ENCODE measurements around the gene TSC22D3. TPM values are rescaled to one million over a fixed set of nuclear protein-coding genes. Genes with fewer than 3 reads are reported as not detected.

Gene TSC22D3
- total RNA-seq, 6 experiments from 2014 or later, result 11.0 to 17.8 (median 12.2) TPM

DNA sequence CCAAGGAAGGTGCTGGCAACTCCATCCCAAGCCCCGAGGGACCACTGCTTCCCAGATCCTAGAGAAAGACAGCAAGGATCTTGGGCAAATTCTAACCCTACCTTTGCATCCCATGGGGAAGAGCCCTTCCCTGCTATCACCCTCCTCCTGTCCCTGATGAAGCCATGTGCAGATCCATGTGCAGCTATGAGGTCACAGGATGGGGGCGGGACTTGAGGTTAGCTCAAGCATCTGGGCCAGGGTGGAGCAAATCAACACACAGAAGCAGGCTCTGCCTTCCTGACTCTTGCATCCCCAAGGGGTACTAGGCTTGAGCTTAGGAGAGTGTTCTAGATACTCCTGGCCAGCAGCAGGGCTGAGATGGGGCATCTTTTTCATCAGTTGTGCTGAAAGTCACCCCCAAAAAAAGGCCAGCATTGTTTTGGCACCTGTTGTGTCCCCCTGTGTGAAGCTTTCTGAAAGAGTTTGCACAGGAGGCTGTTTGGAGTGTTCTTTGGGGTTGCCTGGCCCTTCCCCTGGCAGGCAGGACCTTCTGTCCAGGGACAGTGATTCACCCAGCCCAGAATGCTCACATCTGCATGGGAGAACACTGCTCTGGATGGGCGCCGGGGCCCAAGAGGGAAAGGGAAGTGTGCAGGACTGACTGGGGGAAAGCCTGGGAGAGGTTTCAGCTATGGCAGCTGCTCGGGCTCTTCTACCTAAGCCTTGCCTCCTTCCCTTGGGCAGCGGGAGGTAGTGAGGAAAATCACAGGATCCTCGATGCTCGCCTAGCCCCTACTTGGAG is 96.4 kb downstream of the TSC22D3 start:
- Mint-ChIP-seq H3K27me3 (ENCODE audit: insufficient read depth) (peaks cover 10% of the 10 kb centered on the region), H3K27ac (no peak overlapping the region), H3K4me1 (ENCODE audit: low read depth) (peaks cover 29% of the 10 kb centered on the region), H3K4me3 (no peak overlapping the region), H3K36me3 (ENCODE audit: low read depth) (no peaks in the 10 kb centered on the region), H3K9me3 (no peaks in the 10 kb centered on the region; the same call in 1 of the 2 replicates)
- TF ChIP-seq, protein P1, sequence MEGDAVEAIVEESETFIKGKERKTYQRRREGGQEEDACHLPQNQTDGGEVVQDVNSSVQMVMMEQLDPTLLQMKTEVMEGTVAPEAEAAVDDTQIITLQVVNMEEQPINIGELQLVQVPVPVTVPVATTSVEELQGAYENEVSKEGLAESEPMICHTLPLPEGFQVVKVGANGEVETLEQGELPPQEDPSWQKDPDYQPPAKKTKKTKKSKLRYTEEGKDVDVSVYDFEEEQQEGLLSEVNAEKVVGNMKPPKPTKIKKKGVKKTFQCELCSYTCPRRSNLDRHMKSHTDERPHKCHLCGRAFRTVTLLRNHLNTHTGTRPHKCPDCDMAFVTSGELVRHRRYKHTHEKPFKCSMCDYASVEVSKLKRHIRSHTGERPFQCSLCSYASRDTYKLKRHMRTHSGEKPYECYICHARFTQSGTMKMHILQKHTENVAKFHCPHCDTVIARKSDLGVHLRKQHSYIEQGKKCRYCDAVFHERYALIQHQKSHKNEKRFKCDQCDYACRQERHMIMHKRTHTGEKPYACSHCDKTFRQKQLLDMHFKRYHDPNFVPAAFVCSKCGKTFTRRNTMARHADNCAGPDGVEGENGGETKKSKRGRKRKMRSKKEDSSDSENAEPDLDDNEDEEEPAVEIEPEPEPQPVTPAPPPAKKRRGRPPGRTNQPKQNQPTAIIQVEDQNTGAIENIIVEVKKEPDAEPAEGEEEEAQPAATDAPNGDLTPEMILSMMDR (IDR thresholded peaks at IDR 0.05), result no peak
- DNase-seq, result peak; percentile 11

DNA sequence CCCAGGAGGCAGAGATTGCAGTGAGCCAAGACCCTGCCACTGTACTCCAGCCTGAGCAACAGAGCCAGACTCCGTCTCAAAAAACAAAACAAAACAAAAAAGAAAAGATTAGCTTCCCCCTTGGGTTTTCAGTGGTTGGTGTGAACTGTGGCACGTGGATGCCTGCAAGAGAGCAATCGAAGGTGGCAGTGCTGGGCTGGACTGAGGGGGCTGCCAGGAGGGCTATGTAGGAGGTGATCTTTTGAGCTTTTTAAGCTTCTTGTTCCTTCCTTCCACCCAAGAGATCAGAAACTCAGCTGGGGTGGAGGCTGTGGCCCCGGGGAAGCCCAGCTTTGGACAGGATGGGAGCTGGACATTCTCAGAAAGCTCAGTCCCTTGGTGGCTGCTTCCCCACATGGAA is 97.7 kb downstream of the TSC22D3 start:
- H3K4me1 Mint-ChIP-seq (ENCODE audit: low read depth), result peaks cover 29% of the 10 kb centered on the region
- H3K27me3 Mint-ChIP-seq (ENCODE audit: insufficient read depth), result peaks cover 7% of the 10 kb centered on the region
- no peak for DNase-seq
- TF ChIP-seq, protein P1 (IDR thresholded peaks at IDR 0.05), result no peak
- H3K27ac Mint-ChIP-seq, result no peak overlapping the region
- no peaks in the 10 kb centered on the region for H3K36me3 Mint-ChIP-seq (ENCODE audit: low read depth)
- H3K4me3 Mint-ChIP-seq, result no peak overlapping the region
- H3K9me3 Mint-ChIP-seq, result no peaks in the 10 kb centered on the region; the same call in 1 of the 2 replicates

DNA sequence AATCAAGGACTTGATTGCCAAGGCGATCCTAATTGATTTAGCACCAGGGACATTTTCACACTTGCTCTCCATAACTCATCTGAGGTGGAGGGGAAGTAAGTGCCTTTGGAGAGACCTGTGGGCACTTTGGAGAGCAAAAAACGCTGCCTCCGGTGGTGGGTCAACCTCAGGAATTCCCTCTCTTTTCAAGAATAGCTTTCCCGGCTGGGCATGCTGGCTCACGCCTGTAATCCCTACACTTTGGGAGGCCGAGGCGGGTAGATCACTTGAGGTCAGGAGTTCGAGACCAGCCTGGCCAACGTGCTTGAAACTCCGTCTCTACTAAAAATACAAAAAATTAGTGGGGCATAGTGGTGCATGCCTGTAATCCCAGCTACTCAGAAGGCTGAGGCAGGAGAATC is 98.1 kb downstream of the TSC22D3 start:
- Mint-ChIP-seq H3K4me1 (ENCODE audit: low read depth) (peaks cover 29% of the 10 kb centered on the region), H3K9me3 (no peaks in the 10 kb centered on the region; the same call in 1 of the 2 replicates), H3K4me3 (peak overlapping the region; percentile 90), H3K27me3 (ENCODE audit: insufficient read depth) (peaks cover 7% of the 10 kb centered on the region), H3K36me3 (ENCODE audit: low read depth) (no peaks in the 10 kb centered on the region), H3K27ac (peak overlapping the region; percentile 91)
- TF ChIP-seq, protein P1 (IDR thresholded peaks at IDR 0.05), result peak; percentile 54
- DNase-seq, result no peak

DNA sequence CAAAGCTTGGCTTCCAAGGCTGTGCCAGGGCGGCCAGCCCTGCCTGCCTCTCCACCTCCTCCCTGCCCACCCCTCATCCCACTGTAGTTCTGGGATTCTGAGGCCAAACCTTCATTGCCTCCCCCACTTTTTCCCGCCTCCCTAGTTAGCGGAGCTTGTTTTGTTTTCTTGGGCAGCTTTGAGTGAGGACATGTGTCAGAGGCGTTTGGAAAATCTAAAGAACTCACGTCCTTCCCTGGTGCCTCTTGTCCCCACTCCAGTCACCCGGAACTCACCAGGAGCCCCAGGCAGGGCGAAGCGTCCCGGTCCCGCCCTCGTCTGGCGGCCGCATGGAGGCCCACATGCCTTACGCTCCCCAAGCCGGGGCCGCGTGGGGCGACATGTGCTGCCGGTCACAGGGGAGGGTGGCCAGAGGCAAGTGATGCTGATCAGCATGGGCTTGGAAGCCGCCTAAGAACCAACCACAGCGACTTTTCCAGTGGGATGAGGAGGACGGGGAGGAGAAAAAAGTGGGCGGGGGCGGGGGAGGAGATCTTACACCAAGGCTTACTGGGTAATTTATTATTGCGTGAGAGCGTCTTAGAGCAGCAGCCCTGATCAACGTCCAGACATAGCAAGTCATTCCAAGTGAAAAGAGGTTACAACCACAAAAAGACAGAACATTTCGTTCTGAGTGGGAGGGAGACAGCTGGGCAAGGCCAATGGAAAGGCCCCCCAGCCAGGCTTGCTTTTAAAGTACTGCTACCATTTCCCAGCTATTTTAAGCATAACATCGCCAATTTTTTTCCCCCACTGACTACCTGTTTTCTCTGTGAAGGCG is 98.8 kb downstream of the TSC22D3 start:
- peak; percentile 85 for DNase-seq
- Mint-ChIP-seq H3K9me3 (no peaks in the 10 kb centered on the region; the same call in 1 of the 2 replicates), H3K27me3 (ENCODE audit: insufficient read depth) (peaks cover 6% of the 10 kb centered on the region; the same call in 1 of the 2 replicates), H3K27ac (peak overlapping the region; percentile 91), H3K36me3 (ENCODE audit: low read depth) (no peaks in the 10 kb centered on the region), H3K4me1 (ENCODE audit: low read depth) (peaks cover 29% of the 10 kb centered on the region), H3K4me3 (peak overlapping the region; percentile 90)
- TF ChIP-seq, protein P1 (IDR thresholded peaks at IDR 0.05), result no peak

DNA sequence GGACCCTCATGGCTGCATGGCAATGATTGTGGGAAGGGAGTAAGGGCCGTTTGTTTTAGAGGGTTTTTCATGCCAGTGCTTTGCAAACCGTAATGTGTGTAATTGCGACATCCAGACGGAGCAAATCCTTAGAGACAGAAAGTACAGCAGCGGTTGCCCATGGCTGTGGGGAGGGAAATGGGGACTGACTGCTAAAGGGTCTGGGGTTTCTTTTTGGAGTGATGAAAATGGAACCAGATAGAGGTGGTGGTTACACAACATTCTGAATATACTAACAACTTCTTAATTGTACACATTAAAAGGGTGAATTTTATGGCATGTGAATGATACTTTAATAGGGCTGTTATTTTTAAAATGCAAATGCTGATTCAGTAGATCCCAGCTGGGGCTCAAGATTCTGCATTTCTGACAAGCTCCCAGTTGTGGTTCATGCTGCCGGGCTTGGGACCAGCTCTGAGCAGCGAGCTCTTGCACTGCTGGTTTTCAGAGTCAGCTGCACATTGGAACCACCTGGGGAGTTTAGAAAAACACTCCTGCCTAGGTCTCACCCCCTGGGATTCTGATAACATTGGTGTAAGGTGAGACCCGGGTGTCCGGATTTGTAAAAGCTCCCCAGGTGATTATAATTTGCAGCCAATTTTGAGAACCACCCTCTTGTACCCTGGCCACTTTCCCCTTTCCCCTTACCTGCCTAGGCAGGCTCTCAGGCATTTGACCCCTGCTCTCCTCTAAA is 99.6 kb downstream of the TSC22D3 start:
- DNase-seq, result no peak
- H3K9me3 Mint-ChIP-seq, result no peaks in the 10 kb centered on the region; the same call in 1 of the 2 replicates
- no peaks in the 10 kb centered on the region for H3K36me3 Mint-ChIP-seq (ENCODE audit: low read depth)
- peaks cover 5% of the 10 kb centered on the region; the same call in 1 of the 2 replicates for H3K27me3 Mint-ChIP-seq (ENCODE audit: insufficient read depth)
- peak overlapping the region; percentile 90 for H3K4me3 Mint-ChIP-seq
- TF ChIP-seq, protein P1 (IDR thresholded peaks at IDR 0.05), result no peak
- H3K27ac Mint-ChIP-seq, result peak overlapping the region; percentile 91
- H3K4me1 Mint-ChIP-seq (ENCODE audit: low read depth), result peaks cover 29% of the 10 kb centered on the region

Data from HFFc6 (cell line).